ENCODE data around the gene ABCB1. TPM values are rescaled to one million over a fixed set of nuclear protein-coding genes. Genes with fewer than 3 reads are reported as not detected.

The ABCB1 gene
- total and polyA plus RNA-seq, 10 of the 15 experiments (the other 5 are each of a cell fraction or from before 2014, with no cell fraction given): 0.40 to 13.9 (median 1.9) TPM

- Histone ChIP-seq H3K36me3 (ENCODE audit: control insufficient read depth in 2 of 2, insufficient read depth in 2 of 2, low read length in 1 of 2) (no peaks in the 10 kb centered on the region), H3K27me3 (replicated peaks in 1 of 2; ENCODE audit: control insufficient read depth in 2 of 2, insufficient read depth in 2 of 2, low read length in 1 of 2) (no peaks in the 10 kb centered on the region), H3K9me3 (replicated peaks; ENCODE audit: control insufficient read depth, insufficient read depth, low read length) (no peaks in the 10 kb centered on the region), H3K9ac (ENCODE audit: control insufficient read depth, insufficient read depth, low read length) (no peak overlapping the region), H3K4me2 (ENCODE audit: control insufficient read depth, insufficient read depth) (no peak overlapping the region), H4K20me1 (ENCODE audit: control insufficient read depth, insufficient read depth) (no peaks in the 10 kb centered on the region), H2AFZ (ENCODE audit: control insufficient read depth, low read depth, low read length) (no peak overlapping the region), H3K79me2 (ENCODE audit: control insufficient read depth, insufficient read depth, low read length) (no peaks in the 10 kb centered on the region), H3K27ac (ENCODE audit: control insufficient read depth, insufficient read depth) (no peak overlapping the region), H3K4me1 (ENCODE audit: control insufficient read depth, insufficient read depth, low read length) (no peaks in the 10 kb centered on the region), H3K4me3 (no peak overlapping the region)
- FAIRE-seq (no peak), ATAC-seq (no peak), DNase-seq (ENCODE audit: low read depth, low spot score) (no peak)
- SMC1A ChIA-PET (ENCODE audit: uncharacterized antibody, unreplicated experiment): interaction anchor here (1.1 to 1.4 kb wide), 2 partner anchors 17 to 42 kb away, joined by 3 read pairs; no protein-coding TSS in a partner anchor
- 27% methylated on average over 2 of the region's 2 CpGs for WGBS (ENCODE audit: insufficient coverage, insufficient replicate concordance, low lambda C conversion rate, missing lambda C conversion rate)
- POLR2A ChIA-PET: no interaction called here
- RAD21 ChIA-PET (ENCODE audit: unreplicated experiment): interaction anchor here (1.5 kb wide), 1 partner anchor 18 kb away, joined by 3 read pairs; no protein-coding TSS in a partner anchor
- TF ChIP-seq SUZ12 (IDR thresholded peaks at IDR 0.05; ENCODE audit: unreplicated experiment): no peak
- TF ChIP-seq CHD1 (IDR thresholded peaks at IDR 0.05; ENCODE audit: low read depth, low read length): no peak
- TF ChIP-seq ZNF592 (IDR thresholded peaks at IDR 0.05): no peak
- no peak for TF ChIP-seq MAX (IDR thresholded peaks at IDR 0.05; ENCODE audit: low read depth, low read length)
- no peak for TF ChIP-seq NFXL1 (IDR thresholded peaks at IDR 0.05; ENCODE audit: borderline replicate concordance)
- TF ChIP-seq RELB (IDR thresholded peaks at IDR 0.05; ENCODE audit: low read depth): no peak
- TF ChIP-seq RAD51 (IDR thresholded peaks at IDR 0.05): no peak
- TF ChIP-seq MEF2A (IDR thresholded peaks at IDR 0.05; ENCODE audit: insufficient read depth, low read depth, low read length): no peak
- BruUV-seq (replicated peaks): no TSS peak
- in situ Hi-C loops (cut with MboI) (no loop called here), intact Hi-C loops (cut with micrococcal nuclease; ENCODE audit: unreplicated experiment) (no loop called here)
- CTCF ChIA-PET: interaction anchor here (1.5 kb wide), 1 partner anchor 15 kb away, joined by 4 read pairs; no protein-coding TSS in a partner anchor
Measured at GRCh38 chr7:87456247-87456646, 144.4 kb downstream of the ABCB1 start.

Other genes starting within 250 kb of the ABCB1 start
- gene ABCB4, start 125.2 kb downstream of the ABCB1 start, total RNA-seq (2014; rRNA removed): 6.4 and 10.3 TPM in 2 replicates
- gene ABCB4, start 125.2 kb downstream of the ABCB1 start, total RNA-seq (2014; rRNA removed; fragmentation: Illumina TruSeq; extraction: Trizol): 8.3 and 8.7 TPM in 2 replicates
- gene ABCB4, start 125.2 kb downstream of the ABCB1 start, total RNA-seq (2021): 6.0 and 6.1 TPM in 2 replicates
- 4.5 and 4.6 TPM in 2 replicates for gene ABCB4, start 125.2 kb downstream of the ABCB1 start, polyA plus RNA-seq (2011; rRNA removed)
- 4.2 and 5.8 TPM in 2 replicates for gene ABCB4, start 125.2 kb downstream of the ABCB1 start, polyA plus RNA-seq (2014; fragmentation: Illumina TruSeq; extraction: Trizol)
- 1 to 10 TPM; 1.9 to 3.9 TPM for gene ABCB4, start 125.2 kb downstream of the ABCB1 start, polyA plus RNA-seq (2014; fragmentation: Nextera tagmentation; extraction: Ambion mirVana)
- 5.0 and 5.2 TPM in 2 replicates for gene ABCB4, start 125.2 kb downstream of the ABCB1 start, polyA plus RNA-seq (2014; rRNA removed)
- gene ABCB4, start 125.2 kb downstream of the ABCB1 start, polyA plus RNA-seq (2016; fragmentation: Nextera tagmentation; extraction: Ambion mirVana): 1 to 10 TPM; 4.2 to 4.3 TPM
- 0.23 TPM in 1 of 2 replicates, not detected in the other for gene RUNDC3B, start 27.5 kb upstream of the ABCB1 start, total RNA-seq (2014; rRNA removed)
- gene RUNDC3B, start 27.5 kb upstream of the ABCB1 start, total RNA-seq (2014; rRNA removed; fragmentation: Illumina TruSeq; extraction: Trizol): 0.04 TPM in 1 of 2 replicates, not detected in the other
- gene RUNDC3B, start 27.5 kb upstream of the ABCB1 start, total RNA-seq (2021): not detected in 2 replicates
- 0.12 TPM in 2 replicates for gene RUNDC3B, start 27.5 kb upstream of the ABCB1 start, polyA plus RNA-seq (2011; rRNA removed)
- 0.19 and 0.25 TPM in 2 replicates for gene RUNDC3B, start 27.5 kb upstream of the ABCB1 start, polyA plus RNA-seq (2014; fragmentation: Illumina TruSeq; extraction: Trizol)
- gene RUNDC3B, start 27.5 kb upstream of the ABCB1 start, polyA plus RNA-seq (2014; fragmentation: Nextera tagmentation; extraction: Ambion mirVana): under 1 TPM; 0.07 to 0.31 TPM
- gene RUNDC3B, start 27.5 kb upstream of the ABCB1 start, polyA plus RNA-seq (2014; rRNA removed): 0.08 TPM in 1 of 2 replicates, not detected in the other
- gene RUNDC3B, start 27.5 kb upstream of the ABCB1 start, polyA plus RNA-seq (2016; fragmentation: Nextera tagmentation; extraction: Ambion mirVana): under 1 TPM; 0.11 to 0.21 TPM

Measured in GM12878 (cell line).